Activated CD8-positive, alpha-beta memory T cell treated with anti-CD3 and anti-CD28 coated beads, Interleukin-2, amount 50 U/mL, for 4 hours (primary cell): Measurements from ENCODE around the gene CTNND2.

Experiments
- DNase-seq: peaks from one replicate; pipeline ENCODE4 v3.0.0-alpha.2; 2020

Gene CTNND2

DNA sequence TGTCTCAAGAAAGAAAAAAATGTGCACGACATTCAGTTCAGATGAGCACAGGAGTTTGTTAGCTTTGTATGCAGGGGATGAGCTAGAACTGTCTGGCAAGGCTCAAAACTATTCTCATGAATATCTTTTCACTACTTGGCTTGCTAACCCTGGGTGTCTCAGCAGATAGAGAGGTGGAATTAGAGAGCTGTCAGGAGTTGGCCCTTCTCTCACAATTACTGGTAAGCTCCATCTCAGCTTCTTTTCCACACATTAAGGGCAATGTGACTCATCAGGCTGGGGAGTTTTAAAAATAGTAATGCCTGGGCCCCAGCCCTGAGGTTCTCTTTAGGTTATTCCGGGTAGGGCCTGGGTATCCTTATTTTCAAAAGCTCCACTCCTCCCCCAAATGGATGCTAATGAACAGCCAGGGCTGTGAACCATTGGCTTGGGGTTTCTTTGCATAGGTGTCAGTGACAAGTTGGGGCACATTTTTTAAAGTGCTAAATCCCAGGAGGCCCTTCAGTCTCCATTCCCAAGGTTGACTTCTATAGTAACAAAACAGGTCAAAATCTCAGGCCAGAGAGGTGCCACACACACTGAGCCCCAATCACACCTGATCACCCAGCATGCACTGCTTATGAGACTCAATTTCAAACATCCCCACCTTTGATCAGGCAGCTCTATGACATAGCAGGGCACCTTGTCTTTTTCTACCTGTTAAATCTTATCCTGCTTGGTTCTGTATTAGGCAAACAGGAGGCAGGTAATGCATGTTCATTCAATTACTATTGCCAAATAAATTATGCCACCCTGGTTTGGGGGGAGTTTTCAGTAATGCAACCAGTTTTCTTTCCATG lies 903.5 kb downstream of the CTNND2 start:
- no peak for DNase-seq

- DNase-seq, result no peak
Observed at GRCh38 chr5:10999714-11000113, 904.5 kb downstream of the CTNND2 start.

DNA sequence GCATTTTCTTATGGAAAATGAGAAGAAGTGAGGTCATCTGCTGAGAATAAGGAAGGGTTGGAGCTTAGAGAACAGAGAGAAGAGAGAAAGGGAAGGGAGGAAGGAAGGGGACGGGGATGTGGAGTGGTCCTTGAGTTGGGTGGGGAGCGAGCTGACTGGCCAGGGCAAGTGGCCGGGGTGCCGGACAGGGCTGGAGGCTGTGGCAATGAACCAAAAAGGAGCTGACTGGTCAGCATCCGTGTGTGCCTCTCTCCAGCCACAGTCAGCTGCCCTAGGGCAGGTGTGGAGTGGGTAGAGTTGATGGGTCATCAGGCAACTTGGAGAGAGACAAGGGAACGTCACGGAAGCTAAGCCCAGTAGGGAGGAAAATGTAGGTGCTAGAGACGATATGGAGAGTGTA lies 908.4 kb downstream of the CTNND2 start:
- no peak for DNase-seq

DNA sequence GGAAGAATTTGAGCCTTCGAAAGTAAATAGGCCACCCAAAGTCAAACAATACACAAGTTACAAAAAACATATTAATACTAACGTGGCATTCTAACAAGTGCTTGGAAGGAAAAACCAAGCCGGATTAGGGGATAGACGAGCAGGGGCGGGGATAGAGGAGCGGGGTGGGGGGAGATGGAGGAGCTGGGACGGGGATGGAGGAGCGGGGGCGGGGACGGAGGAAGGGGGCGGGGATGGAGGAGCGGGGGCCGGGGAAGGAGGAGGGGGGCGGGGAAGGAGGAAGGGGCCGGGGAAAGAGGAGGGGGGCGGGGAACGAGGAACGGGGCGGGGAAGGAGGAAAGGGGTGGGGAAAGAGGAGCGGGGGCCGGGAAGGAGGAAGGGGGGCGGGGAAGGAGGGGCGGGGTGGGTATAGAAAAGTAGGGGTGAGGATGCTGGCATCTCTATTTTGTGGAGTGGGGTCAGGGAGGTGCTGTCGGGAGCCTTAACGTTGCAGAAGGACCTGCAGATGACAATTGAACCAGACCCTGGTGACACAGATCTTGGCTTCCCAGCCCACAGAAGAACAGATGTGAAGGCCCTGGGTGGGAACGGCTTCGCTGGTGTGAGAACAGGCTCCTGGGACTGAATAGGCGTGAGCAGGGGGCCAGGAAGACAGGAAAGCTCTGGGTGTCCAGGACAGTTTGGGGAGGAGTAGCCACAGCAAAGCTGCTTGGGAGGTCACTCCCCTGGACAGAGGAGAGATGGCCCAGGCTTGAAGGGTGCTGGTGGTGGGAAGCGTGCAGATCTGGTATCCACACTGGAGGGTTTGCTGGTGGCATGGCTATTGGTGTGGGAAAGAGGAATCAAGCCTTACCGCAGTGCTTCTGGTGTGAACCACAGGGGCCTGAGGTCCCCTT lies 909.9 kb downstream of the CTNND2 start:
- DNase-seq, result no peak

GRCh38 chr5:10990634-10991033 lies 913.6 kb downstream of the CTNND2 start:
- no peak for DNase-seq

DNA sequence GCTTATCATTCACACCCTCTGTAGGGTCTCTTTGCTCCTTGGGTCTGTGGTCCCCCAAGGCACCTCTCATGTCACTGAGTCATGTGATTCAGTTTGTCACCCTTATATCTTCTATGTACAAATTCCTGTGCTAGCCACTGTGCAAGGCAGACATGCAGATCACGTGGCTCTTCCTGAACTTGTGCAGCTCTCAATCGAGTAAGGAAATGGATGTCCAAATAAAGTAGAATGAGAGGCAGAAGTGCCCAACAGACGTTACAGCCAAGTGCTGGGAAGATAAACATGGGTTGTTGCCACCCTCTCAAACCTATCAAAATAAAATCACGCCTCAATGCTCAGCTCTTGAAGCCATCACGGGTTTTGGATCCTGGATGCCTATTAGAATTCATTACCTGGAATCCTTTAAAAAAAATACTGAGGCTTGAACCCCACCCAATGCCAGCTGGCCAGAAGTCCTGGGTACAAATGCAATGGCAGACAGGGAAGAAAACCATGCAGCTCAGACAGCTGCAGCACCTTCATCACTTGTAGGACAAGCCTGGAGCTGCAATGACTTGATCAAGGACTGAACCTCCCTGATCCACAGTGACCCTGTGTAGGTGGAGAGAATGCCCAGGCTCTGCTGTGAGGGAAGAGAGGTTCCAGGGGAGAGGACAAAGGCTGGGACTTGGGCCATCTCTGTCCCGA lies 914.5 kb downstream of the CTNND2 start:
- DNase-seq, result no peak

DNA sequence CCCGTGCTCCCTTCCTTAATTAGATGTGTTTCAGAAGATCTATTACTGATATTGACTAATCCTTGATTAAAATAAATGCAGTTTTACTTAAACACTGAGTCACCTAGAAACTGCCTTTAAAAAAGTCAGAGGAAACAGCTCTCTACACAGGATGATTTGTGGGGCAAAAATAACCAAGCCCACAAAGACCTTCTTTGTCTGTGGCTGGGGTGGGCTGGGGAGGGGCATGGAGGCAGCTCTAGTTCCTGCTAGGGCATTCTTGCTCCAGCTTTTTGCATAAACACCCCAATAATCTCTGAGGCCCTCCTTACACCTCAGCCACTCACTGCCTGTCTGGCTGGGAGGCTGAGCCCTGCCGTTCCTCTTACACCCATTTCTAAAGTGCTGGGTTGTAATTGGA lies 915.6 kb downstream of the CTNND2 start:
- DNase-seq, result no peak

DNA sequence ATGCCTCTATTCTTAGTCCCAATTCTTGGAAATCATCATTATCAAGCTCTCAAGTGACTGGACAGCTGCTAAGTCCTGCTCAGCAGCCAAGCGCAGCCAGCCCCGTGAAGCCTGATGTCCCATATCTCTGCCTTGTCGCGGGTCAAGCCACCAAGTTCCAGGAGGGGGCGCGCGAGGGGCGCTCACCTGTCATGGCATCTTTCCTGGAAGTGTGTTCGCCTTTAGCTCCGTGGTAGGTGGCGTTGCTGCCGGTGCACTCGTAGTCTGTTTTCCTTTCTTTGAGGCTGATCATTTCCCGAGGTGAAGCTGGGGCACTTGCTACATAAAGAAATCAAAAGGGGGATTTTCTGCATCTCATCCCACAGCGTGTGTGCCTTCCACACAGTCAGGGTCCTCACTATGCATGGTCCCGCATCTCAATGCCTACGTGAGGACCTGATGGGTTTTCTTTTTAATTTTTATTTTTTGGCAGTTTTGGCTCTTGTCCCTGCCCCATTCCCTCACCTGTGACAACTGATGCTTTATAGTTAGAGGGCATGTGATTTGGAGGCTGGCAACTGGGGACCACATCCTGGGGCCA lies 916.2 kb downstream of the CTNND2 start:
- DNase-seq, result peak; percentile 45

DNA sequence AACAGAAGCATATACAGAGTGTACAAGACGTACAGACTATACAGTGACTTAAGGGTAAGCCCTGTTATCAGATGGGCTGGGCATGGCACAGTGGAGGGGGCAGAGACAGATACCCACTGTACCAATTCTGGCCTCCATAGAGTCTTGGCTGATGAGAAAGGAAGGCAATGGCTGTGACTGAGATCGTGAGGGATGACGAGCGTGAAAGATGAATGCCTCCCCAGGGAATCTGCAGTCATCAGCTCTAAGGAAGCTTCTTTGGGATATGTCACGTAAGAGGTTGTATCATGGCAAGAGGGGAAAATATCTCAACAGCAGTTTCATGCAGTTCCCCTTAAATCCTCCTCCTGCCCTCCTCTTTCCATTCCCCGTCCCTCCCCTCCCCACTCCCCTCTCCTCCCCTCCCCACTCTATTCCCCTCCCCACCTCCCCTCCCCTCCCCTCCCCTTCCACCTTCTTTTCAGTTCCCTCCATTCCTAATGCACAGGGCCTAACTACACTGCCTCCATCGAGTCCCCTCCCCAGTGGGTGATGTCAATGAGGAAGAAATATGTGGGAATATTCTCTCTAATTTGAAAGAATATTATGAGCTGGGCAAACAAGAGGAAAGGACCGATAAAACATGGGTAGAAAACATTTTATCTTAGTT lies 916.8 kb downstream of the CTNND2 start:
- DNase-seq, result no peak

DNA sequence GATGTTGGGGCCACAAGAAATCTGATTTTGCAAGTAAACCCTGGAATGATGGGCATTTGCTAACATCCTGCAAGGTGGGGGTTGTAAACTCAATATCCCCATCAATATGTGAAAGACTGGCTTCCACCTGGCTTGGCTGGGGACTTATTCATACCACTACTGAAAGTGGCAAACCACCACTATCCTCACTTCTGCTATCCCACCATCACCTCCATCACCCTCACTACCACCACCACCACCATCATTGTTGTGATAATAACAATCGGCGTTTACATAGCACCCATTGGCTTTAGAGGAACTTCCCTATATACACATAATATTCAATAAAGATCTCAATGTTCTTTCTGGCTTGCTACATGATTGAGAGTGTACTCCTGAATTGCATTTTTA lies 918.5 kb downstream of the CTNND2 start:
- no peak for DNase-seq

- no peak for DNase-seq
Observed at GRCh38 chr5:10985091-10985720, 919.0 kb downstream of the CTNND2 start.

GRCh38 chr5:10984021-10984715 lies 920.1 kb downstream of the CTNND2 start:
- no peak for DNase-seq

DNA sequence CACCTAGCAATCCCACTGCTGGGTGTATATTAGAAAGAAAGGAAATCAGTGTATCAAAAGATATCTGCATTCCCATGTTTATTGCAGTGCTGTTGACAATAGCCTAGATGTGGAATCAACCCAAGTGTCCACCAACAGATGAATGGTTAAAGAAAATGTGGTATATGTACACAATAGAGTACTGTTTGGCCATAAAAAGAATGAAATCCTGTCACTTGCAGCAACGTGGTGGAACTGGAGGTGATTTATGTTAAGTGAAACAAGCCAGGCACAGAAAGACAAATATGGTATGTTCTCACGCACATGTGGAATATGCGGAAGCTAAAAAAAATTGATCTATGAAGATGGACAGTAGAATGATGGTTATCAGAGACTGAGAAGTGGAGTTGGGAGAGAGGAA lies 921.6 kb downstream of the CTNND2 start:
- no peak for DNase-seq

DNA sequence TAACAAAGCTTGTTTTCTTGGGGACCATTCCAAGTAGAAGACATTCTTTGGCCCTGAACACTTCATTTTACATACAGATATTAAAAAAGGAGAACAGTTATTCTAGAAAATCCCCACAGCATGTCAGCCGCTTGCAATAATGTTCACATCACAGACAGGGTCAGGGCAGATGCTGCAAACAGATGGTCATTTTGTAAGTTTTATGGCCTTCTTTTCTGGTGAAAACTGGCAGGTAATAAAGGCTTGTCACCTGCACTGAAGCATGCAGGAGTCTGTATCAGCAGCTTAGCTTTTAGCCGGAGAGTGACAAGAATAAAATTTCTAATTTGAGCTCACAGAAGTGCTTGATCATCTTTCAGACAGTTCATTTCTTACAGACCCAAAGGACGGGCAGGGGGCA lies 922.3 kb downstream of the CTNND2 start:
- DNase-seq, result no peak

DNA sequence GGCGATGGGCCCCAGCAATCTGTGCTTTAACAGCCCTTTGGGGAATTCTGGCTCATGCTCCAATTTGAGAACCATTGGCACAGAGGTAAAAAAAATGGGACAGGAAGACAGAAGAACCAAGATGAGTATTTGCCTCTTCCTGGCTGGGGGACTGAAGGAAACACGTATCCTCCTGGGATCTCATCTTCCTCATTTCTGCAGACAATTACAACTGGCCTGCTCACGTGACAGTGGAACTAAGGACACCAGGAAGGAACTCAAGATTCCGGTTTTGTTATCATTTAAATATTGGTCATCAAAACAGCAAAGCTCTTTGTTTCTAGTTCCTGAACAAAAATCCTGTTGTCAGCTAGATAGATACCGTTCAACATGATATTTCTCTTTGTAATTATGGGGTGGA lies 927.2 kb downstream of the CTNND2 start:
- no peak for DNase-seq

DNA sequence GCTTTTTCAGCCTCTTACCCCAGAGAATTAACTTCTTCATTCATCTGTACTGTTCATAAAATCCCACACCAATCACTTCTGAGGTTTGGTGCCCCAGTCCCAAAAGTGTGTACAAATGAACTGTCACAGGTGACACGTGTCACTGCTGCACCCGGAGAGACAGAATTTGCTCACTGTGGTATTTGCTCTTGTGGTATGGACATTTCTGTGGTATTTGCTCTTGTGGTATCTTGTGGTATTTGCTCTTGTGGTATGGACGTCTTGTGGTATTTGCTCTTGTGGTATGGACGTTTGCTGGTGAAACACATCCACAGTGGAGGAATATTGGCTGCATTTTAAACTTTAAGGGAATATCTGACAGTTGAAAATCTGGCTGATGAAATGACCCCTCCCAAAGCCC lies 928.3 kb downstream of the CTNND2 start:
- no peak for DNase-seq

DNA sequence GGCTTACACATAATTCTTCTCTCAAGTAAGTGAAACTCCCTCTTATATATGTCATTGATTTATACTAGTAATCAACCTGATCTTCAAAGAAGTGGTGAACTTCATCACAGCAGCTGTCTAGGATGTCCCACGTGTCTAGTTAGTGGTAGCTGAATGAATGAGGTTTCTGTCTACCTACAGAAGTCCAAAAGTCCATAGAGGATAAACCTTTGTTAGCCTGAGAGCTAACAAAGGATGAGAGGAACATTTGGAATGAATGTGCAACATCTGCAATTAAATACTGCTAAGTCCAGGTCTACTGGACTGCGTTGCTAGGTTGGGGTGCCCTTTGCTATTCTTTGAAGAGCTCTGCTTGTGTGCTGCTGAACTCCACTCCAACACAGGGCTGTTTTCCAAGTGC lies 929.4 kb downstream of the CTNND2 start:
- DNase-seq, result no peak

DNA sequence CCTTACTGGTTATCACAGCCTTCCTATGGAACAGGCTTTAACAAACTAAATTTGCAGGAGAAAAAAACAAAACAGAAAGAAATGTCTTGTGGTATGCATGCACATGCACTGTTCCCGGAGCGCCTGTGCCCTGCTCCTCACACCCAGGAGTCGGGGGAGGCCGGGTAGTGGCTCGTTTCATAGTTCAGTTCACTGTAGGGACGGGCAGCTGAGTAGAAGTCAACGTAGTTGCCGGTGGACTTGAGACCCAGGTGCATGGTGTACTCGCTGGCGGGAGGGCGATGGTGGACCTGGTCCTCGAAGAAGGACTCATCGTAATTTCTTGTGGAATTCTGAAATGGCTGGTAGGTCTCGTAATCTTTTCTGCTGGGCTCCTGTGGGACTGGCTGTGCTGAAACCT lies 930.9 kb downstream of the CTNND2 start:
- DNase-seq, result no peak

DNA sequence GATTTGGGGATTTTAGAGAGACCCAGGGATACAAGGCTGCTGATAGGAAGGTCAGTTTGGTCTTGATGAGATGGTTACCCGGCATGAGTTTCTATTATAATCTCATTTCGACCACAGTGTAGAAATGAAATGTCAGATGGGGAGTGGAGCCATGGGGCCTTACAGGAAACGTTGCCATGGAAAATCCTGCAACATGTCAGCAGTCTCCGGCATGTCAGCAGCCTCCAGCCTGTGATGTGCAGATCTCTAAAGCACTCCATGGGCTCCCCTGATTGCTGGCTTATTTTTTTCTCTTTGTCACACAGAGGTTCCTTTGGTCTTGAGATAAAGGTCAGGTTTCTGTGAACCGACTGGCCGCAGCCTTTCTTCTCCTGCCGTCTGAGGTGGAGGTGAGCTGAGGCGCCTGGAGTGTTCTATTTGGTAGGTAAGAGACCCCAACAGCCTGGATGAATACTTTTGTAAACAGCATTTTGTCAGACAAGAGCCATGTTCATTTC lies 934.5 kb downstream of the CTNND2 start:
- no peak for DNase-seq

DNA sequence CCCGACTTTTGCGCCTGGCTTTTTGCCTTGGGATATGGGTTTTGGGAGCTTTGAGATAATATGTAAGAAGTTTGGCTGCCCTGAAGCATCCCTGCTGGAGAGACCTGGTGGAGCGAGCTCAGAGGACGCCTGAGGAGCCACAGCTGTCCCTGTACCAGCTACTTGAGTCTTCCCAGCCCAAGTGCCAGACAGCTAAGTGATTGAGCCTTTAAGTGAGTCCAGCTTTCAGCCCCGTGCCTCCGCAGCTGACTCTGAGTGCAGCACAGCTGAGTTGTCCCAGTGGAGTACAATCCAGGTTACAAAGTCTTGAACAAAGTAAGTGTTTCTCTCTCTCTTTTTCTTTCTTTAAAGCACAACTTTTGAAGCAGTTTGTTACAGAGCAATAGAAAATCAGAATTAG lies 939.4 kb downstream of the CTNND2 start:
- no peak for DNase-seq

DNA sequence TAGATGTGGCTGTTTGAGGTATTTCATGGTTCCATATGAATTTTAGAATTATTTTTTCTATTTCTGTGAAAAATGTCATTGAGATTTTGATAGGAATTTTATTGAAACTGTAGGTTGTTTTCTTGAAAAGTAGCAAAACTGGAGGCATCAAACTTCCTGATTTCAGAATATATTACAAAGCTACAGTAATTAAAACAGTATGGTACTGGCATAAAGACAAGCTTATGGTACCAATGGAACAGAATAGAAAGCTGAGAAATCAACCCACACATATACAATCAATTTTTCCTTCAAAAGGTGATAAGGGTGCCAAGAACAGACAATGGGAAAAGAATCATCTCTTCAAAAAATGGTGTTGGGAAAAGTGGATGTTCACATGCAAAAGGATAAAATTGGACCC lies 945.5 kb downstream of the CTNND2 start:
- no peak for DNase-seq
